HEK293T (cell line): ENCODE measurements around the gene KLF2.

Experiments
- BHLHE40 ChIP-seq: fragments of 450-650 bp; IDR thresholded peaks from 2 replicates; pipeline ENCODE4 v1.6.1; 2016; ENCODE audit warnings: mild to moderate bottlenecking, moderate library complexity, borderline replicate concordance
- CTBP1 ChIP-seq: fragments of 450-650 bp; IDR thresholded peaks from 2 replicates; pipeline ENCODE4 v1.6.1; 2016; ENCODE audit warnings: borderline replicate concordance
- HDGF ChIP-seq: fragments of 450-650 bp; IDR thresholded peaks from 2 replicates; pipeline ENCODE4 v1.6.1; 2017; ENCODE audit warnings: antibody characterized with exemption, borderline replicate concordance

DNA sequence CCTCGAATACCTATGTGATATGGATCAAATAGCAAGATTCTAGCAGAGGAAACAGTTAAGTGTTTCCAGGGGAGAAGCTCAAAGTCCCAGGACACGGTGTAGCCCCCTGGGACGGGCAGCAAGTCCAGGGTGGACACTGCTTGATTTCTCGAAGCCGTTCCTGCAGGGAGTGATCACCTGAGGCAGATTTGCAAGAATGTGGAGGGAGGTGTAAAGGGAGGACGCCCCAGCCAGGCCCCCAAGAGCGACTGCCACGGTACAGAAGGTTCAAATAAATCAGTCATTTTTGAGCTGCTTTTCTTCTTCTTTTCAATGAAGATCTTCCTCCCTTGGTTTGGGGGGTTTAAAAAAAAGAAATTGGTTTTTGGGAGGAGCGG is 41.4 kb downstream of the KLF2 start:
- TF ChIP-seq BHLHE40 (no peak), CTBP1 (no peak), HDGF (no peak)
